ENCODE results near the gene PIK3R1. TPM values are rescaled to one million over a fixed set of nuclear protein-coding genes. Genes with fewer than 3 reads are reported as not detected.

PIK3R1 gene
- total and polyA plus RNA-seq, 10 of the 15 experiments (the other 5 are each of a cell fraction or from before 2014, with no cell fraction given): 7.8 to 38.4 (median 15.7) TPM

GRCh38 chr5:68287976-68288706 is 72.6 kb downstream of the PIK3R1 start (continued):
- TF ChIP-seq, protein P1, sequence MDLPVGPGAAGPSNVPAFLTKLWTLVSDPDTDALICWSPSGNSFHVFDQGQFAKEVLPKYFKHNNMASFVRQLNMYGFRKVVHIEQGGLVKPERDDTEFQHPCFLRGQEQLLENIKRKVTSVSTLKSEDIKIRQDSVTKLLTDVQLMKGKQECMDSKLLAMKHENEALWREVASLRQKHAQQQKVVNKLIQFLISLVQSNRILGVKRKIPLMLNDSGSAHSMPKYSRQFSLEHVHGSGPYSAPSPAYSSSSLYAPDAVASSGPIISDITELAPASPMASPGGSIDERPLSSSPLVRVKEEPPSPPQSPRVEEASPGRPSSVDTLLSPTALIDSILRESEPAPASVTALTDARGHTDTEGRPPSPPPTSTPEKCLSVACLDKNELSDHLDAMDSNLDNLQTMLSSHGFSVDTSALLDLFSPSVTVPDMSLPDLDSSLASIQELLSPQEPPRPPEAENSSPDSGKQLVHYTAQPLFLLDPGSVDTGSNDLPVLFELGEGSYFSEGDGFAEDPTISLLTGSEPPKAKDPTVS (IDR thresholded peaks at IDR 0.05; ENCODE audit: low read depth, low read length): no peak
- no peak for TF ChIP-seq SUZ12 (IDR thresholded peaks at IDR 0.05; ENCODE audit: unreplicated experiment)
- no peak for TF ChIP-seq IRF3 (IDR thresholded peaks at IDR 0.05)
- no peak for TF ChIP-seq ZZZ3 (IDR thresholded peaks at IDR 0.05; ENCODE audit: control insufficient read depth, insufficient read length, low read depth)
- TF ChIP-seq, protein P2, sequence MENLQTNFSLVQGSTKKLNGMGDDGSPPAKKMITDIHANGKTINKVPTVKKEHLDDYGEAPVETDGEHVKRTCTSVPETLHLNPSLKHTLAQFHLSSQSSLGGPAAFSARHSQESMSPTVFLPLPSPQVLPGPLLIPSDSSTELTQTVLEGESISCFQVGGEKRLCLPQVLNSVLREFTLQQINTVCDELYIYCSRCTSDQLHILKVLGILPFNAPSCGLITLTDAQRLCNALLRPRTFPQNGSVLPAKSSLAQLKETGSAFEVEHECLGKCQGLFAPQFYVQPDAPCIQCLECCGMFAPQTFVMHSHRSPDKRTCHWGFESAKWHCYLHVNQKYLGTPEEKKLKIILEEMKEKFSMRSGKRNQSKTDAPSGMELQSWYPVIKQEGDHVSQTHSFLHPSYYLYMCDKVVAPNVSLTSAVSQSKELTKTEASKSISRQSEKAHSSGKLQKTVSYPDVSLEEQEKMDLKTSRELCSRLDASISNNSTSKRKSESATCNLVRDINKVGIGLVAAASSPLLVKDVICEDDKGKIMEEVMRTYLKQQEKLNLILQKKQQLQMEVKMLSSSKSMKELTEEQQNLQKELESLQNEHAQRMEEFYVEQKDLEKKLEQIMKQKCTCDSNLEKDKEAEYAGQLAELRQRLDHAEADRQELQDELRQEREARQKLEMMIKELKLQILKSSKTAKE (IDR thresholded peaks at IDR 0.05; ENCODE audit: low read depth, poor library complexity, severe bottlenecking): peak; percentile 66
- TF ChIP-seq RAD51 (IDR thresholded peaks at IDR 0.05): no peak
- peak; percentile 58; the same call in 1 of the 2 replicates for TF ChIP-seq CREM (IDR thresholded peaks at IDR 0.05; ENCODE audit: low read depth)
- peak; percentile 5; the same call in 1 of the 2 replicates for TF ChIP-seq TCF12 (IDR thresholded peaks at IDR 0.05; ENCODE audit: low read depth, low read length)
- no peak for TF ChIP-seq ESRRA (IDR thresholded peaks at IDR 0.05; ENCODE audit: low read length)
- peak; percentile 31; the same call in 1 of the 2 replicates for TF ChIP-seq TARDBP (IDR thresholded peaks at IDR 0.05; ENCODE audit: borderline replicate concordance)
- TF ChIP-seq STAT1 (conservative IDR thresholded peaks at IDR 0.05): no peak
- TF ChIP-seq, protein P3, sequence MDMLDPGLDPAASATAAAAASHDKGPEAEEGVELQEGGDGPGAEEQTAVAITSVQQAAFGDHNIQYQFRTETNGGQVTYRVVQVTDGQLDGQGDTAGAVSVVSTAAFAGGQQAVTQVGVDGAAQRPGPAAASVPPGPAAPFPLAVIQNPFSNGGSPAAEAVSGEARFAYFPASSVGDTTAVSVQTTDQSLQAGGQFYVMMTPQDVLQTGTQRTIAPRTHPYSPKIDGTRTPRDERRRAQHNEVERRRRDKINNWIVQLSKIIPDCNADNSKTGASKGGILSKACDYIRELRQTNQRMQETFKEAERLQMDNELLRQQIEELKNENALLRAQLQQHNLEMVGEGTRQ (IDR thresholded peaks at IDR 0.05; ENCODE audit: borderline replicate concordance, low read depth, low read length): no peak; the same call in 1 of the 2 replicates
- no peak for TF ChIP-seq RELA (IDR thresholded peaks at IDR 0.05; ENCODE audit: borderline replicate concordance, partially characterized antibody)
- TF ChIP-seq SMAD1 (IDR thresholded peaks at IDR 0.05; ENCODE audit: low read depth, partially characterized antibody): peak; percentile 47
- no peak for TF ChIP-seq ZBED1 (IDR thresholded peaks at IDR 0.05; ENCODE audit: borderline replicate concordance)
- peak; percentile 42; the same call in 1 of the 2 replicates for TF ChIP-seq TAF1 (IDR thresholded peaks at IDR 0.05; ENCODE audit: borderline replicate concordance, low read depth, low read length)
- no peak for TF ChIP-seq CTCF (IDR thresholded peaks at IDR 0.05 in 2 of 3, conservative IDR thresholded peaks at IDR 0.05 in 1 of 3; ENCODE audit: control insufficient read depth in 2 of 3, extremely low read depth in 1 of 3, insufficient read depth in 1 of 3, low read depth in 3 of 3, low read length in 3 of 3)
- TF ChIP-seq ZSCAN29 (IDR thresholded peaks at IDR 0.05): no peak

Measured in GM12878 (cell line).